Measurements from ENCODE around the gene UBTD2. TPM values are rescaled to one million over a fixed set of nuclear protein-coding genes. Genes with fewer than 3 reads are reported as not detected.

The UBTD2 gene
- total RNA-seq, 1 experiment from 2014 or later, result 22.7 TPM

- TF ChIP-seq ZBTB43 (CRISPR knock-in tag; IDR thresholded peaks at IDR 0.05), result no peak
- peak; percentile 37; the same call in 1 of the 2 replicates for TF ChIP-seq E2F5 (CRISPR knock-in tag; IDR thresholded peaks at IDR 0.05)
- no peak for TF ChIP-seq ESRRA (CRISPR knock-in tag; IDR thresholded peaks at IDR 0.05; ENCODE audit: borderline replicate concordance)
- TF ChIP-seq TP53 (CRISPR knock-in tag; IDR thresholded peaks at IDR 0.05), result 0 out of 2 replicates have a peak, but pooled peaks have one; percentile 8
- no peak for TF ChIP-seq PRDM15 (CRISPR knock-in tag; IDR thresholded peaks at IDR 0.05)
- TF ChIP-seq ERG (CRISPR knock-in tag; IDR thresholded peaks at IDR 0.05), result no peak
- no peak for TF ChIP-seq GTF2I (CRISPR knock-in tag; conservative IDR thresholded peaks at IDR 0.05)
These were observed 96.2 kb downstream of the UBTD2 start (continued) for GRCh38 chr5:172187118-172188032.

- DNase-seq (ENCODE audit: low spot score), result no peak
- Mint-ChIP-seq H3K36me3 (no peaks in the 10 kb centered on the region; the same call in 1 of the 2 replicates), H3K27ac (no peak overlapping the region), H3K4me1 (peaks cover 28% of the 10 kb centered on the region), H3K4me3 (peak overlapping the region; percentile 93), H3K9me3 (no peaks in the 10 kb centered on the region), H3K27me3 (ENCODE audit: low read depth) (peaks cover 14% of the 10 kb centered on the region)
- TF ChIP-seq SOX15 (CRISPR knock-in tag; IDR thresholded peaks at IDR 0.05) (no peak), STAT6 (CRISPR knock-in tag; conservative IDR thresholded peaks at IDR 0.05; ENCODE audit: low read depth) (no peak), NFYB (CRISPR knock-in tag; conservative IDR thresholded peaks at IDR 0.05; ENCODE audit: low read depth) (no peak), GABPB1 (CRISPR knock-in tag; IDR thresholded peaks at IDR 0.05) (no peak), ATF6 (CRISPR knock-in tag; IDR thresholded peaks at IDR 0.05) (no peak), ATF3 (CRISPR knock-in tag; conservative IDR thresholded peaks at IDR 0.05) (no peak), SP1 (CRISPR knock-in tag; conservative IDR thresholded peaks at IDR 0.05) (no peak), CDX4 (CRISPR knock-in tag; IDR thresholded peaks at IDR 0.05; ENCODE audit: borderline replicate concordance) (no peak)
- no peak for ATAC-seq
- CTCF ChIA-PET, result interaction anchor here (0.8 to 5.3 kb wide), 11 partner anchors 8 to 264 kb away, joined by 3 to 37 read pairs (median 4); no protein-coding TSS in a partner anchor
- POLR2A ChIA-PET, result interaction anchor here (3.6 kb wide), 1 partner anchor 12 kb away, joined by 12 read pairs; no protein-coding TSS in a partner anchor
These were observed 97.4 kb downstream of the UBTD2 start for GRCh38 chr5:172186114-172186695.

All from WTC11 (cell line).